HG02763 (cell line): ENCODE data around the gene SSH2.

Source experiments
- ATAC-seq: cut with Tn5 transposase; IDR thresholded peaks from one replicate; pipeline ENCODE4 v1.9.1; 2021; ENCODE audit warnings: mild to moderate bottlenecking, moderate library complexity; ENCODE audit not compliant: unreplicated experiment

SSH2 gene

GRCh38 chr17:29716566-29716965, 213.5 kb downstream of the SSH2 start:
- no peak for ATAC-seq

- no peak for ATAC-seq
Observed at GRCh38 chr17:29715680-29716079, 214.3 kb downstream of the SSH2 start.

DNA sequence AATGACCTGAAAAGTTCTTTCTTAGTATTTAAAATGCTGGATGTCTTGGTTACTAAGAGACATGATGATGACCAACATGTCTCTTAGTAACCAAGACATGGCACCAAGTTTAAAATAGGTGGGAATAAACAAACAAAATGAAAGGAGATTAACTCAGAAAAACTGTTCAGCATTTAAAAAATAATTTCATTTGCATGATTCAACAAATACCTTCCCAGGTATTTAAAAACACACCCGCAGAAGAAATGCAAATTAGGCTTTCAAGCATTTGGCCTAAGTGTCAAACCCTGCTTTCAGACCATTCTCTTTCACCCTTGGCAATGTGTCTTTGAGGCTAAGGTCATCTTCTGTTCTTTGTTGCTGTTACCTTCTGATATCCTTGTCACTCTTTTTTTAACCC, 215.9 kb downstream of the SSH2 start:
- no peak for ATAC-seq

- ATAC-seq = no peak
Observed at GRCh38 chr17:29713626-29714025, 216.4 kb downstream of the SSH2 start.

DNA sequence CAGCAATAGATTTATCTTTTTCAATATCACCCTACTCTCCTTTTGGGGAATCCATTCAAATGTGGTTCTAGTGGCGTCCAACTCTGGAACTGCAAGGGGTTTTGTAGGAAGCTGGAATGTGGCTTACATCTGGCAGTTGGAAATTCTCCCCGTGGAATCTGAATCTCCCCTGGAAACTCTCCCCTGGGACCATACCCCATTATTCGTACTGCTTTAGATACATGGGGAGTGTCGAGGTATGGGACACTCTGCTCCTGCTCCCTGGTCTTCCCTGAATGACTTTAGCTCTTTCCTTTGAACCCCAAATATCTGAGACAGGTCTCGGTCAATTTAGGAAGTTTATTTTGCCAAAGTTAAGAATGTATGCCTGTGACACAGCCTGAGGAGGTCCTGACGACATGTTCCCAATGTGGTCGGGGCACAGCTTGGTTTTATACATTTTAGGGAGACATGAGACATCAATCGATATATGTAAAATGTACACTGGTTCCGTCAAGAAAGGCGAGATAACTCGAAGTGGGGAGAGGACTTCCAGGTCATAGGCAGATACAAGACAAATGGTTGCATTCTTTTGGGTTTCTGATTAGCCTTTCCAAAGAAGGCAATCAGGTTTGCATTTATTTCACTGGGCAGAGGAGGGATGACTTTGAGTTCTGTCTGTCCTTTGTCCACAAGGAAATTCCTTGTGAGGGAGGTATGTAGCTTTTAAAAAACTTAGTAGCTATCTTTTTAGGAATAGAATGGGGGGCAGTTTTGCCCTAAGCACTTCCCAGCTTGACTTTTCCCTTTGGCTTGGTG, 218.2 kb downstream of the SSH2 start:
- ATAC-seq = no peak

DNA sequence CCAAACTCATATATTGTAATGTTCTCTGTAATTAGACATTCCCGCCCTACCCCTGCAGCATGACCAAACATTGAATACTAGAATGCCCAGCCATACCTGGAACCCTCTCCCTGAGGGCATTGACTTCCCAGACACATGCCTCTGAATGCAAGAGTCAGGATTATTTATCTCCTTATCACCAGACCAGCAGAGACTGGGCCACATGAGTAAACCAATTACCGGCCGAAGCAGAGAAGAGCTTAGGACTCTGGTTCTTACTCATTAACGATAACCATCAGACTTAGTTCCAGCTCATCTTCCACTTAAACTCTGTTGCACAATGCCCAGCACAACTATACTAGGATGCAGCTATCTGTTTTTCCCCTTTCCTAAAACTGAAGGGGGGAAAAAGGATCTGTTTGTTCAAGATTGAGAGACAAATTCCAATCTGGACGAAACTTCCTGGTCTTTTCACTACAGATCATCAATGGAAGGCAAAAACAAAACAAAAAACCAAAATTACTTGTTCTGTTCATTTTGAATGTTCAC, 219.1 kb downstream of the SSH2 start:
- ATAC-seq = no peak

GRCh38 chr17:29710520-29710884, 219.5 kb downstream of the SSH2 start:
- ATAC-seq = no peak

DNA sequence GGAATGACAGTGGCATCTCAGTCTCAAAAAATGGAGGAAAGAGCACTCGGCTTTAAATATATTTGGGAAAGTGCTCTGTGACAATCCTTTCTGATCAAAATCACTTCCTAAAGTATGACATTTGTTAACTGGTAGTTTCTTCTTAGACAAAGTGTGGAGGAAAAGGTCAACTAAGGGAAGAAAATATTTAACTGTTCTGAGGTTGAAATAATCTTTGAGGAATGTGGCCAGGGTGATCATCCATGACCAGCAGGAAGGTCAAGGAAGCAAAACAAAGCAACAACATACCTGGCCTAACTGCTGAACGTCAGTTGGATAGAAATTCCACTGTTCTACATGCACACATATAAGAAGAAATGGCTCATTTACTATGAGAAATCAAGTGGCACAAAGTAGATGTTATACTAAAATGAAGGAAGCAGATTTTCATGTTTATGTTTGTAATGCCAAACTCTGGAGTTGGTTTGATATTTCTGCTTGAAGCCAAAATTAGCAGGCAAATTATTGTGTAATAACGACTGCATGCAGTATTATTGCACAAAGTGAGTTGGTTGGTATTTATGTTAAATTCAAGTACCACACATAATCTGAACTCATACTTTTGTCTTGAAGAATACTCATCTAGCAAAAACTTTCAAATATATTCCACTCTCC, 220.0 kb downstream of the SSH2 start:
- ATAC-seq = no peak

DNA sequence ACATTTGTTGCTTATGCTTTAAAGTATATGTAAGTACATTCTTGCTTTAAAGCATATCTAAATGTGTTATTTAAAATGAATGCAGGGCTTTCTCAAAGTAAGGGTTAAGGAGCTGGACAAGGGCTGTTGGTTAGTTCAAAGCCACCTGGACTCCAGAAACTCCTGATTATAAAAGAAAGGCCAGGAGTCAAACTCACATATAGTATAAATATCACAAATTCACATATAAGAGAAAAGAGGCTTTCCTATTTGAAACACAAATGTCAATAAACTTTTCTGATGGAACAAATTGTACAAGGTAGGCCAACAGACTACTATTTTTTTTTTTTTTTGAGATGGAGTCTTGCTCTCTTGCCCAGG, 222.8 kb downstream of the SSH2 start:
- ATAC-seq = no peak

GRCh38 chr17:29706045-29706431, 224.0 kb downstream of the SSH2 start:
- no peak for ATAC-seq

GRCh38 chr17:29705386-29705785, 224.6 kb downstream of the SSH2 start:
- ATAC-seq = no peak

GRCh38 chr17:29699283-29699682, 230.7 kb downstream of the SSH2 start:
- no peak for ATAC-seq

DNA sequence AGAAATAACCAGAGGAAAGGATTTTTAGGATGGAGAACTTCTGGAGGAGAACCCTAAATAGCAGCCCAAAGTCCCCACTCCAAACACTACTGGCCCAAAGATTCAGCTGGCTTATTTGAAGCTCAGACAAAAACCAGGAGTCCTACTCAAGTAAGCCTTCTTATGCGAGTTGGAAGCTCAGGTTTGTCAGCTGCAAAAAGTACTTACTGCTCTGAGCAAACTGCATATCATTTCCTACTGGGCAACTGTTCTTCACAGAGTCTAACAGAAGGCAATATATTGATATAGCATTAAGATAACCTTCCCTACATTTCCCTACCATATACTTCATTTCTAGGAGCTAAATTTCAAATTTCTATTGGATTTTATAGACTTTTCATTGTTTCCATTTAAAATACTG, 231.2 kb downstream of the SSH2 start:
- no peak for ATAC-seq

DNA sequence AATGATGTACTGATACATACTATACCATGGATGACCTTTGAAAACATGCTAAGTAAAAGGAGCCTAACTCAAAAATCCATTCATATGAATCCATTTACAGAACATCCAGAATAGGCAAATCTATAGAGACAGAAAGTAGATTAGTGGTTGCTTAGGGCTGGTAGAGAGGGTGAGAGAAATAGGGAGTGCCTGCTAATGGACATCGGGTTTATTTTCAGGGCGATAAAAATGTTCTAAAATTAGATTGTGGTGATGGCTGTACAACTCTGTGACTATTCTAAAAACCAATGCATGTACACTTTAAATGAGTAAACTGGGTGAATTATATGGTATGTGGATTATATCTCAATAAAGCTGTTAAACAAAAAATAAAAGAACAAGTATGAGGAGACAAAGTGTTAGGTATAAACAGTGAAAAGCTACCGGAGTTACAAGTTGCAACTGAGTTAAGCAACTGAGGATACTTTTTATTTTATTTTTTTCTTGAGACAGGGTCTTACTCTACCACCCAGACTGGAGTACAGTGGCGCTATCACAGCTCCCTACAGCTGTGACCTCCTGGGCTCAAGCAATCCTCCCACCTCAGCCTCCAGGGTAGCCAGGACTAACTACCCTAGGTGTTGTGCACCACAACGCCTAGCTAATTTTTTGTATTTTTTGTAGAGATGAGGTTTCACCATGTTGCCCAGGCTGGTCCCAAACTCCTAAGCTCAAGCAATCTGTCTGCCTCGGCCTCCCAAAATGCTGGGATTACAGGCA, 231.8 kb downstream of the SSH2 start:
- ATAC-seq = no peak

DNA sequence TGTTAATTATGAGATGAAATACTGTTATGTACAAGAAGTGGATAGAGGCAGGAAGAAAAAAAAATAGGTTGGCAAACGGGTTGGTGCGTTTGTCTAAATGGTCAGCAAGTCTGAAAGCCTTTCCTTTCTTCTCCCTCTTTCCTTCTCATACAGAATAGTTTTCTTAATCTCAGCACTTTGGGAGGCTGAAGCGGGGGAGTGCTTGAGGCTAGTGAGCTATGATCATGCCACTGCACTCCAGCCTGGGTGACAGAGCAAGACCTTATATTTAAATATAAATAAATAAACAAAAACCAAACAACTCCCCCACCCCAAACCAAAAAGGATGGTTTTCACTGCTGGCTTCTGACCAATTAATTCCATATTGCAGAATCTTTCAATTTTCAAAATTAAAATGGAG, 232.7 kb downstream of the SSH2 start:
- no peak for ATAC-seq

GRCh38 chr17:29694918-29695563, 235.0 kb downstream of the SSH2 start:
- no peak for ATAC-seq

GRCh38 chr17:29693751-29694150, 236.3 kb downstream of the SSH2 start:
- ATAC-seq = no peak

DNA sequence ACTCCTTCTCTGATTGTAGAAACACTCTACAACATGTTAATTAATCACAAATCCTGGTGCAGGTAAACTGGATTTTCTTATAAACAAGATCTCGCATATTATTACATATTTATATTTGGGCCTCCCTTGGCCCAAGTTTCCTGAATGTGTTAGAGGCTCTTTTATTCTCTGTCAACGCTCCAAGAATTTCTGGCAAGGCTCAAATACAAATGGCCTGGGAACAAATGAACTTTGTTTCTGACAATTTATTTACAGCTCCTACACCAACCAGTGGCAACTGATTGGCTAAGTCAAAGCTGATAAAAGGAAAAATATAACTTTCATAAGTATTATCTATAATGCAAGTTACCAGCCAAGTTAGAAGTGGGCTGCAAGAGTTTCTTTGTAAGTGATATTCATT, 242.4 kb downstream of the SSH2 start:
- no peak for ATAC-seq

DNA sequence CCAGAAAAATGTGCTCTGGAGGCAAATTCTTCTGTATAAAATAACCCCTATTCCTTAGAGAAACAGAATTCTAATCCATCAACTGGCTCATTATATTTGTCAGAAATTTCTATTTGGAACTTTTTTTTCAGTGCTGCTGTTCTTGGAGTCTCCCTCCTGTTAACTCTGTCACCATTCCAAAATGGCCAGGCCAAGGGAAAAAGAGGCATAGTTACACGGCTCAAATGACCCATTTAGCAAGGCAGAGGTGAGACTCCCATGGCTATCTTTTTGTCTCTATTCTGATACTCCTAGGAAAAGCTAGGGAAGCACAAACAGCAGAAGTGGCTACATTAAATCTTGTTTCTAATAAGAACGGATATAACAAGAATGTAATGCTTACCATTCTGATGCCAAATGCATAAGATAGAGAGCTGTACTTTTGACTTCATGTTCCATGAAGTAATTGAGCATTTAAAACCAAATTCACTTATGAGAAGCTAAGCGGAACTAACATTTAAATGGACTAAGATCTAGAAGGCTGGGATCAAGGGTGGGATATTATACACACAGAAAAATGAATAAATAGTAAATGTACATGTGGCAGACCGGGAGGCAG, 242.9 kb downstream of the SSH2 start:
- ATAC-seq = no peak

DNA sequence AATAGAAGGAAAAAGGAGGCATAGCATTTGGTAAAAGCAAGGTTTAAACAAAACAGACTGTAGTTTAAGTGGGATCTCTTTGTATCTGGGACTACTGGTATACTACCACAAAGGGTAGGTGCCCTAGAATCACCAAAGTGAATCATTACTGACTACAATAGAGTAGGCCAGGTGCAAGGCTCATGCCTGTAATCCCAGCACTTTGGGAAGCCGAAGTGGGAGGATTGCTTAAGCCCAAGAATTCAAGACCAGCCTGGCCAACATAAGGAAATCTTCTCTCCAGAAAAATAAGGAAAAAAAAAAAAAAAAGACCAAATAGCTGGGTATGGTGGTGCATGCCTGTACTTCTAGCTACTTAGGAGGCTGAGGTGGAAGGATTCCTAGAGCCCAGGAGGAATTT, 246.5 kb downstream of the SSH2 start:
- no peak for ATAC-seq

DNA sequence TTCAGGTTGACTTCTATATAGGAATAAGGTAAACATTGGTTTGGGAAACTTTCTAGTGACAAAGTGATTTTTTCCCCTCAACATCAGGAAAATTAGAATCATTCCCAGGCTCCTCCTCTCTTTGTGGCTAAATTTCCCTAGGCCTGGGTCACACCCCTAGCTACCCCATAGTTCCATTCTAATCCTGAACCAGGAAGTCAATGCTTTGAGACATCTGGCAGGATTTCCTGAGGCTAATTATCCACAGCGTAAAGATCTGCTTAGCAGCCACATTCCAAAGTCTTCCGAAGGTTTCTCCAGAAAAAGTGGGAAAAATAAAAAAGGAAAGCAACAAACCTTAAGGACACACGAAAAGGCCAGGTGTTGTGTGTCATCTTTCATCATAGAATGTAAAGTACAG, 247.0 kb downstream of the SSH2 start:
- no peak for ATAC-seq
